Measurements from ENCODE around the gene SLC22A31.

DNA sequence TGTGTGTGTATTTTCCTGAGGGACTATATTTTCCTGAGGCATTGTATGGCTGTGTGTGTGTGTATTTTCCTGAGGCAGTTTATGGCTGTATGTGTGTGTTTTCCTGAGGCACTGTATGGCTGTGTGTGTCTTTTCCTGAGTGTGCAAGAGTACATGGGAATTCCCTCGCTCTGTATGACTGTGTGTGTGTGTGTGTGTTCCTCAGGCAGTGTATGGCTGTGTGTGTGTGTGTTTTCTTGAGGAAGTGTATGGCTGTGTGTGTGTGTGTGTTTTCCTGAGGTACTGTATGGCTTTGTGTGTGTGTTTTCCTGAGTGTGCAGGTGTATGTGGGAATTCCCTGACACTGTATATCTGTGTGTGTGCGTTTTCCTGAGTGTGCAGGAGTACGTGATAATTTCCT lies 21.3 kb upstream of the SLC22A31 start:
- TF ChIP-seq, protein P1, sequence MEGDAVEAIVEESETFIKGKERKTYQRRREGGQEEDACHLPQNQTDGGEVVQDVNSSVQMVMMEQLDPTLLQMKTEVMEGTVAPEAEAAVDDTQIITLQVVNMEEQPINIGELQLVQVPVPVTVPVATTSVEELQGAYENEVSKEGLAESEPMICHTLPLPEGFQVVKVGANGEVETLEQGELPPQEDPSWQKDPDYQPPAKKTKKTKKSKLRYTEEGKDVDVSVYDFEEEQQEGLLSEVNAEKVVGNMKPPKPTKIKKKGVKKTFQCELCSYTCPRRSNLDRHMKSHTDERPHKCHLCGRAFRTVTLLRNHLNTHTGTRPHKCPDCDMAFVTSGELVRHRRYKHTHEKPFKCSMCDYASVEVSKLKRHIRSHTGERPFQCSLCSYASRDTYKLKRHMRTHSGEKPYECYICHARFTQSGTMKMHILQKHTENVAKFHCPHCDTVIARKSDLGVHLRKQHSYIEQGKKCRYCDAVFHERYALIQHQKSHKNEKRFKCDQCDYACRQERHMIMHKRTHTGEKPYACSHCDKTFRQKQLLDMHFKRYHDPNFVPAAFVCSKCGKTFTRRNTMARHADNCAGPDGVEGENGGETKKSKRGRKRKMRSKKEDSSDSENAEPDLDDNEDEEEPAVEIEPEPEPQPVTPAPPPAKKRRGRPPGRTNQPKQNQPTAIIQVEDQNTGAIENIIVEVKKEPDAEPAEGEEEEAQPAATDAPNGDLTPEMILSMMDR (conservative IDR thresholded peaks at IDR 0.05 in 1 of 2, IDR thresholded peaks at IDR 0.05 in 1 of 2; ENCODE audit: low read depth in 1 of 2, low read length in 2 of 2) = no peak
- no peak for TF ChIP-seq EZH2 (IDR thresholded peaks at IDR 0.05; ENCODE audit: low read length, missing control alignments)

Measured in fibroblast of lung (primary cell).